Measurements from ENCODE around the gene DHRS1.
A peak's percentile ranks its signal among the peaks of the same experiment; 100 is the strongest.
"Not testable (repeated sequence)": the region's sequence is repeated elsewhere in the genome, so short reads cannot be mapped to it uniquely, and the experiment has no call there.

Gene DHRS1

GRCh38 chr14:24246765-24247212, 52.8 kb downstream of the DHRS1 start:
- no peak for DNase-seq (ENCODE audit: low spot score)

- not testable (repeated sequence) for DNase-seq (ENCODE audit: low spot score)
Measured at GRCh38 chr14:24245350-24245749, 54.2 kb downstream of the DHRS1 start.

- DNase-seq (ENCODE audit: low spot score) = peak; percentile 7
Measured at GRCh38 chr14:24243336-24243836, 56.2 kb downstream of the DHRS1 start.

GRCh38 chr14:24241829-24242443, 57.6 kb downstream of the DHRS1 start:
- DNase-seq (ENCODE audit: low spot score) = peak; percentile 94

Data from globus pallidus (tissue), 1 donor.